KMS-11 (cell line): ENCODE measurements around the gene CCDC185.

Experiments used
- H2AFZ ChIP-seq: fragments of 200-600 bp; sonication (generic); 2 replicates; pipeline ENCODE4 v1.6.1; 2016; ENCODE audit warnings: antibody characterized with exemption, mixed run types, low read depth
- H3K27ac ChIP-seq: fragments of 200-600 bp; sonication (generic); 2 replicates; pipeline ENCODE4 v1.6.1; 2016; ENCODE audit warnings: mild to moderate bottlenecking, mixed run types
- H3K27me3 ChIP-seq: fragments of 200-600 bp; sonication (generic); 2 replicates; pipeline ENCODE4 v1.6.1; 2017; ENCODE audit warnings: mild to moderate bottlenecking, low read depth, mixed run types, moderate library complexity; ENCODE audit not compliant: insufficient read depth
- H3K36me3 ChIP-seq: fragments of 200-600 bp; sonication (generic); 2 replicates; pipeline ENCODE4 v1.6.1; 2017; ENCODE audit warnings: mild to moderate bottlenecking, mixed run types; ENCODE audit not compliant: insufficient read depth
- H3K4me1 ChIP-seq: fragments of 200-600 bp; sonication (generic); 2 replicates; pipeline ENCODE4 v1.6.1; 2016; ENCODE audit warnings: mild to moderate bottlenecking, low read depth, mixed run types; ENCODE audit not compliant: poor library complexity, severe bottlenecking
- H3K4me2 ChIP-seq: fragments of 200-600 bp; sonication (generic); 2 replicates; pipeline ENCODE4 v1.7.0; 2016; ENCODE audit warnings: mild to moderate bottlenecking, mixed run types
- H3K4me3 ChIP-seq: fragments of 200-600 bp; sonication (generic); IDR thresholded peaks from 2 replicates; pipeline ENCODE4 v1.6.1; 2017; ENCODE audit warnings: low read depth, low read length, mixed read lengths; ENCODE audit not compliant: insufficient read depth
- H3K79me2 ChIP-seq: fragments of 200-600 bp; sonication (generic); 2 replicates; pipeline ENCODE4 v1.6.1; 2016; ENCODE audit warnings: low read depth, mixed run types; ENCODE audit not compliant: insufficient read depth
- H3K9ac ChIP-seq: fragments of 200-600 bp; sonication (generic); 2 replicates; pipeline ENCODE4 v1.6.1; 2016; ENCODE audit warnings: mild to moderate bottlenecking, mixed run types
- H4K20me1 ChIP-seq: fragments of 200-600 bp; sonication (generic); 2 replicates; pipeline ENCODE4 v1.6.1; 2016; ENCODE audit warnings: mild to moderate bottlenecking, mixed run types; ENCODE audit not compliant: insufficient read depth
- CTCF ChIP-seq: fragments of 200-600 bp; sonication (generic); conservative IDR thresholded peaks from 2 replicates; pipeline ENCODE4 v1.6.1; 2017; ENCODE audit warnings: low read depth, mild to moderate bottlenecking, antibody characterized with exemption, low read length, moderate library complexity, mixed read lengths

Gene CCDC185

DNA sequence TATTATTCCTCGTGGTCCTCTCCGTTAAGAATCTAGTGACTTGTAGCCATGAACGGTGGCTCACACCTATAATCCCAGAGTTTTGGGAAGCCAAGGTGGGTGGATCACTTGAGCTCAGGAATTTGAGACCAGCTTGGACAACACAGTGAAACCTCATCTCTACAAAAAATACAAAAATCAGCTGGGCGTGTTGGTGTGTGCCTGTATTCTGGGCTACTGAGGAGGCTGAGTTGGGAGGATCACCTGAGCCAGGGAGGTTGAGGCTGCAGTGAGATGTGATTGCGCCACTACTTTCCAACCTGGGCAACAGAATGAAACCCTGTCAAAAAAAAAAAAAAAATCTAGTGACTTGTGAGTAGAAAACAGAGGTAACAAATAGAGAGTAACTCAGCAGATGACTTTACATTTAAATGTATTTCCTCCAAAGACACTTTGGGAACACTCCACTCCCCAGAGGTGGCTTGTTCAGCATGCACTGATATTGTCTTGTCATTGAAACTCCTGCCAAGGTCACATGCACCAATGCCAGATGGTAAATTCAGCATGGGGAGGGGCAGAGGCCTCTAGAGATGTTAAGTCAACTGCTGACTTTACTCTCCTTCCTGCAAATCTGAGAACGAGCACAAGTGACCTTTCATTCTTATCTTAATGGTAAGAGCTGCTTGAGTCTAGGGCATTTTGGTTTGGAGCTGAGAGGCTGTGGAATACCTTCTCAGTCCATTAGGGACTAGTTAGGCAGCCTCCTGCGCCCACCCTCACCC lies 24.9 kb downstream of the CCDC185 start:
- no peak overlapping the region for H2AFZ ChIP-seq
- no peak overlapping the region for H3K27ac ChIP-seq
- H4K20me1 ChIP-seq: no peaks in the 10 kb centered on the region
- TF ChIP-seq CTCF: no peak
- H3K9ac ChIP-seq: no peak overlapping the region
- no peak overlapping the region for H3K4me3 ChIP-seq
- H3K36me3 ChIP-seq: no peaks in the 10 kb centered on the region
- H3K4me1 ChIP-seq: peaks cover under 1% of the 10 kb centered on the region
- no peaks in the 10 kb centered on the region for H3K79me2 ChIP-seq
- H3K4me2 ChIP-seq: no peak overlapping the region
- H3K27me3 ChIP-seq: no peaks in the 10 kb centered on the region

DNA sequence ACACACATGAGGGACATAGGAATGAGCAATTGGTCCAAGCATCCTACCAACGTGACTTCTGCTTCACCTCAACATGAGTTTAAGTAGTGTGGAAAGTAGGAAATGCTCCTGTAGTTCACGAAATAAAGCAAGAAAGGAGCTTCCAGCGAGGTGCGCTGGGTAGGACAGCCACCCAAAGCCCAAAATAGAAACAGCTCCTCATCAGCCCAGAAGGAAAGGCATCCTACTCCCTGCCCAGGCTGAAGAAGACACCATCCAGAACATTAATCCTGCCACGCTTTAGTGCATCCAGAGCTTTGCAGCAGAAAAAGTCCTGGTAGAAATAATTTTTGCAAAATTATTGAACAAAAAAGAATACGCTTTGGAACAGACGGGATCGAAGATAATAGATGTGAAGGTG lies 25.9 kb downstream of the CCDC185 start:
- H3K4me3 ChIP-seq: no peak overlapping the region
- no peaks in the 10 kb centered on the region for H3K27me3 ChIP-seq
- no peak overlapping the region for H3K4me2 ChIP-seq
- no peak overlapping the region for H2AFZ ChIP-seq
- H4K20me1 ChIP-seq: no peaks in the 10 kb centered on the region
- H3K27ac ChIP-seq: no peak overlapping the region
- no peak for TF ChIP-seq CTCF
- no peaks in the 10 kb centered on the region for H3K36me3 ChIP-seq
- H3K79me2 ChIP-seq: no peaks in the 10 kb centered on the region
- H3K4me1 ChIP-seq: peaks cover 8% of the 10 kb centered on the region
- H3K9ac ChIP-seq: no peak overlapping the region

- Histone ChIP-seq H3K4me3 (no peak overlapping the region), H3K27me3 (no peaks in the 10 kb centered on the region), H3K36me3 (no peaks in the 10 kb centered on the region), H3K9ac (no peak overlapping the region), H3K27ac (no peak overlapping the region), H3K4me2 (no peak overlapping the region), H3K4me1 (peaks cover 8% of the 10 kb centered on the region), H3K79me2 (no peaks in the 10 kb centered on the region), H4K20me1 (no peaks in the 10 kb centered on the region), H2AFZ (no peak overlapping the region)
- no peak for TF ChIP-seq CTCF
These were observed 26.3 kb downstream of the CCDC185 start for GRCh38 chr1:223419561-223419960.

GRCh38 chr1:223421025-223421424 lies 27.8 kb downstream of the CCDC185 start:
- Histone ChIP-seq H4K20me1 (no peaks in the 10 kb centered on the region), H3K79me2 (no peaks in the 10 kb centered on the region), H2AFZ (no peak overlapping the region), H3K27ac (no peak overlapping the region), H3K4me1 (peaks cover 8% of the 10 kb centered on the region), H3K4me3 (no peak overlapping the region), H3K9ac (no peak overlapping the region), H3K4me2 (no peak overlapping the region), H3K27me3 (no peaks in the 10 kb centered on the region), H3K36me3 (no peaks in the 10 kb centered on the region)
- no peak for TF ChIP-seq CTCF
